Measurements from ENCODE around the gene ARHGAP23.

Gene ARHGAP23

DNA sequence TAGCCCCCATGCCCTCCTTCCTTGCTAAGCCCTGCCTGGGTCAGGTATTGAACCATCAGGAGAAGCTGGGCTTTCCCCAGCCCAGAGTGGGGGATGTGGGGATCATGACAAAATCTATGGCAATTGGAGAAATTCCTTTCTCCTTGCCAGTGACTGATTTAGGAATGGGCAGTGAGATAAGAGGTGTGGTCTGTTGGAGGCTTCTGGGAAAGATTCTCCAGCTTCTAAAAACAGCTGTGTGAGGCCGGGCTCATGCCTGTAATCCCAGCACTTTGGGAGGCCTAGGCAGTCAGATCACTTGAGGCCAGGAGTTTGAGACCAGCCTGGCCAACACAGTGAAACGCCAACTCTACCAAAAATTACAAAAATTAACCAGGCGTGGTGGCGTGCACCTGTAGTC is 108.4 kb downstream of the ARHGAP23 start:
- no peak for TF ChIP-seq POLR2AphosphoS5 (IDR thresholded peaks at IDR 0.05; ENCODE audit: low read depth, low read length)
- no peak for TF ChIP-seq REST (IDR thresholded peaks at IDR 0.05; ENCODE audit: insufficient read depth in 1 of 2, low read depth in 2 of 2, low read length in 2 of 2)
- TF ChIP-seq FOXP2 (optimal IDR thresholded peaks at IDR 0.05; ENCODE audit: borderline replicate concordance, extremely low read depth, extremely low read length, insufficient read depth), result no peak
- TF ChIP-seq SIN3A (IDR thresholded peaks at IDR 0.05; ENCODE audit: borderline replicate concordance, insufficient read depth, low read length), result no peak
- TF ChIP-seq TAF1 (IDR thresholded peaks at IDR 0.05; ENCODE audit: borderline replicate concordance, insufficient read depth, low read length), result no peak

- TF ChIP-seq POLR2AphosphoS5 (IDR thresholded peaks at IDR 0.05; ENCODE audit: low read depth, low read length) (no peak), SIN3A (IDR thresholded peaks at IDR 0.05; ENCODE audit: borderline replicate concordance, insufficient read depth, low read length) (no peak), FOXP2 (optimal IDR thresholded peaks at IDR 0.05; ENCODE audit: borderline replicate concordance, extremely low read depth, extremely low read length, insufficient read depth) (no peak), REST (IDR thresholded peaks at IDR 0.05; ENCODE audit: insufficient read depth in 1 of 2, low read depth in 2 of 2, low read length in 2 of 2) (no peak), TAF1 (IDR thresholded peaks at IDR 0.05; ENCODE audit: borderline replicate concordance, insufficient read depth, low read length) (no peak)
These were observed 110.6 kb downstream of the ARHGAP23 start for GRCh38 chr17:38538906-38539305.

- TF ChIP-seq FOXP2 (optimal IDR thresholded peaks at IDR 0.05; ENCODE audit: borderline replicate concordance, extremely low read depth, extremely low read length, insufficient read depth) (no peak), REST (IDR thresholded peaks at IDR 0.05; ENCODE audit: insufficient read depth in 1 of 2, low read depth in 2 of 2, low read length in 2 of 2) (no peak), TAF1 (IDR thresholded peaks at IDR 0.05; ENCODE audit: borderline replicate concordance, insufficient read depth, low read length) (no peak), SIN3A (IDR thresholded peaks at IDR 0.05; ENCODE audit: borderline replicate concordance, insufficient read depth, low read length) (no peak), POLR2AphosphoS5 (IDR thresholded peaks at IDR 0.05; ENCODE audit: low read depth, low read length) (no peak)
These were observed 111.1 kb downstream of the ARHGAP23 start for GRCh38 chr17:38539386-38539785.

DNA sequence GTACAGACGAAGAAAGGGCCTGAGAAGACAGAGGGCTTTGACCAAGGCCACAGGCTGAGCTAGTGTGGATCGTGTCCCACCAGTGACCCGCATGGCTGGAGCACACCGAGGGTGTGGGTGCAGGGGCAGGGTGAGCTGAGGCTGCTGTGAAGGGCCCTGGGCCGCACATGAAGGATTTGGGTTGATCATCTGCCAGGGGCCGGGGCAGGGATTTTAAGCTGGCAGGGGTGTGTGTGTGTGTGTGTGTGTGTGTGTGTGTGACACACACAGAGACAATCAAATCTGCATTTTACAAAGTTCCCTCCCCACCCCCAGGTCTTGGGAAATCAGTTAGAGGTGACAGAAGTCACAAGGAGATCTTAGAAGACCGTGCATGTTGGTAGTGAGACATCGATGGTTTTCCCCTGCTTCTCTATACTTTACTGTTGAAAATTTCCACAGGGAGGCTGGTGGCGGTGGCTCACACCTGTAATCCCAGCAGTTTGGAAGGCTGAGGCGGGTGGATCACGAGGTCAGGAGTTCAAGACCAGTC is 112.3 kb downstream of the ARHGAP23 start:
- TF ChIP-seq SIN3A (IDR thresholded peaks at IDR 0.05; ENCODE audit: borderline replicate concordance, insufficient read depth, low read length) (no peak), REST (IDR thresholded peaks at IDR 0.05; ENCODE audit: insufficient read depth in 1 of 2, low read depth in 2 of 2, low read length in 2 of 2) (no peak), TAF1 (IDR thresholded peaks at IDR 0.05; ENCODE audit: borderline replicate concordance, insufficient read depth, low read length) (no peak), FOXP2 (optimal IDR thresholded peaks at IDR 0.05; ENCODE audit: borderline replicate concordance, extremely low read depth, extremely low read length, insufficient read depth) (no peak), POLR2AphosphoS5 (IDR thresholded peaks at IDR 0.05; ENCODE audit: low read depth, low read length) (no peak)

DNA sequence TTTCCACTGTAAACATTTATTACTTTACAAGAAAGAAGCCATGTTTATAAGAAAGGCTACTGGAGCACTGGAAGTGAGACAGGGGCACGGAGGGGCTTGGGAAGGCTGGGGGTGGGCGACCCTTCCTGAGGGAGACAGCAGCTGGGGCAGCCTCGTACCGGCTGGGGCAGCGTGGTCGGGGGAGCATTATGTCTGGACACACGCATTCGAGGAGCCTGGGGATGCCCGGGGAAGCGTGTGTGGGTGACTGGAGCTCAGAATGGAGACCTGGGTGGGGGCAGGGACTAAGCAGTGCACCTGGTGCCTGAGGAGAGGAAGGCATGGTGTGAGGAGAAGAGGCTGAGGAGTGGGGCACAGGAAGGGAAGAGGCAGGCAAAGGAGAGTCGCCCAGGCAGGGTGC is 113.0 kb downstream of the ARHGAP23 start:
- TF ChIP-seq TAF1 (IDR thresholded peaks at IDR 0.05; ENCODE audit: borderline replicate concordance, insufficient read depth, low read length) (no peak), REST (IDR thresholded peaks at IDR 0.05; ENCODE audit: insufficient read depth in 1 of 2, low read depth in 2 of 2, low read length in 2 of 2) (no peak), FOXP2 (optimal IDR thresholded peaks at IDR 0.05; ENCODE audit: borderline replicate concordance, extremely low read depth, extremely low read length, insufficient read depth) (no peak), POLR2AphosphoS5 (IDR thresholded peaks at IDR 0.05; ENCODE audit: low read depth, low read length) (no peak), SIN3A (IDR thresholded peaks at IDR 0.05; ENCODE audit: borderline replicate concordance, insufficient read depth, low read length) (no peak)
